Subcutaneous abdominal adipose tissue (tissue), 5 donors: Measurements from ENCODE around the gene R3HDM1.
"Not testable (repeated sequence)": the region's sequence is repeated elsewhere in the genome, so short reads cannot be mapped to it uniquely, and the experiment has no call there.

Experiments used
- H3K27ac ChIP-seq: one replicate; pipeline ENCODE4 v1.7.0; 2013; ENCODE audit warnings: low read depth, mild to moderate bottlenecking, inconsistent platforms, low read length, moderate library complexity
- H3K27me3 ChIP-seq, 5 donors: one replicate each; pipeline ENCODE4 v1.7.0; 2013; ENCODE audit warnings: low read length in 5 of 5, inconsistent platforms in 1 of 5; ENCODE audit not compliant: control insufficient read depth in 5 of 5, insufficient read depth in 4 of 5
- H3K36me3 ChIP-seq, 5 donors: one replicate each; pipeline ENCODE4 v1.7.0; 2013; ENCODE audit warnings: low read length in 5 of 5; ENCODE audit not compliant: control insufficient read depth in 5 of 5, insufficient read depth in 5 of 5
- H3K4me1 ChIP-seq, 5 donors: one replicate each; pipeline ENCODE4 v1.7.0; 2013; ENCODE audit warnings: low read length in 5 of 5, mild to moderate bottlenecking in 3 of 5, moderate library complexity in 1 of 5; ENCODE audit not compliant: control insufficient read depth in 5 of 5, insufficient read depth in 5 of 5
- H3K4me3 ChIP-seq, 5 donors: one replicate each; pipeline ENCODE4 v1.7.0; 2013; ENCODE audit warnings: low read length in 5 of 5, low read depth in 1 of 5
- H3K9ac ChIP-seq, 5 donors: one replicate each; pipeline ENCODE4 v1.7.0; 2013; ENCODE audit warnings: low read length in 5 of 5, mild to moderate bottlenecking in 4 of 5, moderate library complexity in 3 of 5
- H3K9me3 ChIP-seq, 5 donors: one replicate each; pipeline ENCODE4 v1.7.0; 2013; ENCODE audit warnings: low read length in 5 of 5; ENCODE audit not compliant: control insufficient read depth in 5 of 5
- donor health status: healthy.
- donor health status: healthy.
- donor health status: healthy.
- donor health status: healthy.
- donor health status: healthy.

R3HDM1 gene

DNA sequence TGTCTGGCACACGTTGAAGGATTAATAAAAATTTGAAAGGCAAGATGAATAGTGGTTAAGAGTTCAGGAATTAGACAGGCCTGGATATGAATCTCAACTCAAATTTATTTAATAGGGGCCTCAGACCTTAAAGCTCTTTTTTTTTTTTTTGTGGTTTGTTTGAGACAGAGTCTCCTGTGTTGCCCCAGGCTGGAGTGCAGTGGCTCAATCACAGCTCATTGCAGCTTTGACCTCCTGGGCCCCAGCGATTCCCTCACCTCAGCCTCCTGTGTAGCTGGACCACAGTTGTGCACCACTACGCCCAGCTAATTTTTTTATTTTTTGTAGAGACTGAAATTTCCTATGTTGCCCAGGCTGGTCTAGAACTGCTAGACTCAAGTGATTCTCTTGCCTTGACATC is 3.3 kb upstream of the R3HDM1 start:
- H3K9ac ChIP-seq = no peak overlapping the region
- no peak overlapping the region for H3K4me3 ChIP-seq
- H3K9me3 ChIP-seq = no peaks in the 10 kb centered on the region
- H3K4me1 ChIP-seq = peaks cover 4 to 20% (median 16%) of the 10 kb centered on the region in 5 donors
- no peaks in the 10 kb centered on the region for H3K36me3 ChIP-seq
- H3K27ac ChIP-seq = no peak overlapping the region
- no peaks in the 10 kb centered on the region for H3K27me3 ChIP-seq

DNA sequence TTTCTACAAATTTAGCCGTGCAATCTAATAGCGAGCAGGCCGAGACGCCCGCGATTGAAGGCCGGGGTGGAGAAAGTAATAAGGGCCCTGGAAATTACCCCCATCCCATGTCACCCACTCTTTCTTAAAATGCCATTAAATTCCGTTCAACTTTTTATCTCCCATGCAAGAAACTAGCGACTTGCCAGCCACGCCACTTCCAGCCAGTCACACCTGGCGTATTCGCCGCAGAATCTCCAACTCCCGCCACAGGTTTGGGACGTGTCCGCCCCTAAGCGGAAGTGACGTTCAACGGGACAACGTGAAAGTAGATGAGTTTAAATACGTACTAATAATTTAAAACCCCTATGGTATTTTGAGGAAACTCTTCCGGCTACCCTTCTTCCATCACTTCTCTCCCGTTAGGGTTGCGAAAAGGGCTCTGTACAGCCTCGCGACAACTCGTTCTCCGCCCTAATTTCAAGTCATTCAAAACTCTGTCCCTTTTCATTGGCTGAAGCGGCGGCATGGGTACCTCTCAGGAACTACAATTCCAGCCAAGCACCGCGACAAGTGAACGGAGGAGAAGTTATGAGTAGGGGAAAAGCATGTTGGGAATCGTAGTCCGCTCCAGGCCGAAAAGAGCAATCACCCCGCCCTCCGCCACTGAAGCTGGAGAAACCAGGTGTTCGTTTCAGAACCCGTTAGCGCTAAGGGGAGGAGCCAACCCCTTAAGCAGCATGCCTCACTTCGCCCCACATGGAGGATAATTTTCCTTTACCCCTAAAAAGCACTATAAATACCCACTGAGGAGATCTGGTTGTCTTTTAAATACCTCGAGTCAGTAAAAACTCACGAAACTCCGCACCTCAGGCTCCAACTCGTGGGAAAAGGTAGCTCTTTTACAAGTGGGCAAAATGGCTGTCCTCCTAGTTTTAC is 712 bp upstream of the R3HDM1 start, which contains the start of gene ZRANB3:
Gene ZRANB3 (minus strand): TSS at position 906 of the 918 bp plus-strand sequence.
- Histone ChIP-seq H3K4me1 (peaks cover 4 to 24% (median 16%) of the 10 kb centered on the region in 5 donors), H3K4me3 (peak within 1 kb of the TSS; percentile 67 to 99 (median 94)), H3K36me3 (no peaks in the 10 kb centered on the region), H3K9me3 (no peaks in the 10 kb centered on the region), H3K9ac (peak within 1 kb of the TSS; percentile 68 to 98 (median 83)), H3K27ac (peak within 1 kb of the TSS; percentile 97), H3K27me3 (no peaks in the 10 kb centered on the region)

DNA sequence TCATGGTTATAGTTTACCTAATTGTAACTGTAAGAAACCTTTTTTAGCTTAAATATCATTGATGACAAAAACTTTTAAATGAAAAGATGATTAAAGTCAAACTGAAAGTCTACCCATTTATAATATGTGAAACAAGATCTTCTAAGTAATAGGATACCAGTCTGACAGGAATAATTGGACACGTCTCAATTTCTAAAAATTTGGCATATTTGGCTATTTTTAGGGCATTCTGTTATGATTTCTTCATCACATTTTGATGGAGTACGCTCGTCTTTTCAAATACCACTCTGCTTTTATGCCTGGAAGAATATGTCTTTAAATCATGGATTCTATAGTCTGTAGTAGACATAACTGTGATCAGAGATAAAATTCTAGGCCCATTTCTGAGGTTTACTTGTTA is 1.3 kb downstream of the R3HDM1 start:
- Histone ChIP-seq H3K27ac (peak overlapping the region; percentile 41), H3K4me3 (peak overlapping the region in 1 of 5 donors; percentile 99), H3K9ac (peak overlapping the region in 3 of 5 donors; percentile 1 to 35 (median 21)), H3K27me3 (no peaks in the 10 kb centered on the region), H3K36me3 (no peaks in the 10 kb centered on the region), H3K9me3 (no peaks in the 10 kb centered on the region), H3K4me1 (peaks cover 4 to 29% (median 16%) of the 10 kb centered on the region in 5 donors)

DNA sequence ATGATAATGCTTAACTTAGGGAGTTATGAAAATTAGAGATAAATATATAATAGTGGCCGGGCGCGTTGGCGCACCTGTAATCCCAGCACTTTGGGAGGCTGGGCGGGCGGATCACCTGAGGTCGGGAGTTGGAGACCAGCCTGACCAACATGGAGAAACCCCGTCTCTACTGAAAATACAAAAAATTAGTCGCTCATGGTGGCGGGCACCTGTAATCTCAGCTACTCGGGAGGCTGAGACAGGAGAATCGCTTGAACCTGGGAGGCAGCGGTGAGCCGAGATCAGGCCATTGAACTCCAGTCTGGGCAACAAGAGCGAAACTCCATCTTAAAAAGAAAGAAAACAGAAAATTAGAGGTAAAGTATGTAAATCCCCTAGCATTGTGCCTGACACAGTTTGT is 2.3 kb downstream of the R3HDM1 start:
- H3K9ac ChIP-seq, H3K36me3 ChIP-seq, H3K27me3 ChIP-seq, H3K4me3 ChIP-seq, H3K27ac ChIP-seq, H3K9me3 ChIP-seq: not testable (repeated sequence)
- H3K4me1 ChIP-seq = peaks cover 4 to 29% (median 16%) of the 10 kb centered on the region in 5 donors

DNA sequence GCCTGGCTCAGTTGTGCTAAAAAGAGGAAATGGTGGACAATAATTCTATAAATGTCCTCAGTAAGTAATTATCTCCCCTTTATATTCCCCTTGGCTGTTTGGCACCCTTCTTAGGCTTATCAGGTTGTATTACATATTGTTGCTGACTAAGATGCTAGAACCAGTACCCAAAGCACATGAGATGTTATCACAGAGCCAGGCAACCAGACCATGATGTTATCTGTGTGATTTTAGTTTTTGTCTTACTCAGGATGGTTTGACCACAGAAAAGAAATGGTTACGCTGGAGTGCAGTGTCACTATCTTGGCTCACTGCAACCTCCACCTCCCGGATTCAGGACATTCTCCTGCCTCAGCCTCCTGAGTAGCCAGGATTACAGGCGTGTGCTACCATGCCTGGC is 15.2 kb downstream of the R3HDM1 start:
- H3K27ac ChIP-seq = no peak overlapping the region
- H3K9ac ChIP-seq = no peak overlapping the region
- no peaks in the 10 kb centered on the region for H3K9me3 ChIP-seq
- H3K4me1 ChIP-seq = no peaks in the 10 kb centered on the region
- H3K27me3 ChIP-seq = no peaks in the 10 kb centered on the region
- peaks cover 0 to 4% (median 0%) of the 10 kb centered on the region in 5 donors for H3K36me3 ChIP-seq
- H3K4me3 ChIP-seq = no peak overlapping the region

DNA sequence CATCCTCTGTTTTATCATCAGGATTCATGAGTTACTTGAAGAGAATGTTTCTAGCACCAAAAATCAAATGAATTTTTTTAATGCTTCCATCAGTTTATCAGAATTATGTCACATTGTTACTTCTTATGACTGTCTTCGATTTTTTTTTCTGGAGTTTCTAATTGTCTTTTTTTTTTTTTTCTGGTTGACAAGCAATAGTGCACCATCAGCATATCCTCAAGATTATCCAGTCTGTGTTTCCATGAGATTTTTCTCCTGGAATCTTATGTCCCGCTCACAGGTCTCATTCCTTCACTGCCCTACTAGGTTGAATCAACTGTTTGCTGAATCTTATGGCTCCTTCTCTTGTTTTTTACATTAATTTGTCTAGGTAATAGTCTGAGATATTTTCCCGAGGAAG is 16.0 kb downstream of the R3HDM1 start:
- no peaks in the 10 kb centered on the region for H3K4me1 ChIP-seq
- H3K4me3 ChIP-seq = no peak overlapping the region
- H3K27ac ChIP-seq = no peak overlapping the region
- H3K9me3 ChIP-seq = no peaks in the 10 kb centered on the region
- peaks cover 0 to 4% (median 0%) of the 10 kb centered on the region in 5 donors for H3K36me3 ChIP-seq
- no peak overlapping the region for H3K9ac ChIP-seq
- H3K27me3 ChIP-seq = no peaks in the 10 kb centered on the region

DNA sequence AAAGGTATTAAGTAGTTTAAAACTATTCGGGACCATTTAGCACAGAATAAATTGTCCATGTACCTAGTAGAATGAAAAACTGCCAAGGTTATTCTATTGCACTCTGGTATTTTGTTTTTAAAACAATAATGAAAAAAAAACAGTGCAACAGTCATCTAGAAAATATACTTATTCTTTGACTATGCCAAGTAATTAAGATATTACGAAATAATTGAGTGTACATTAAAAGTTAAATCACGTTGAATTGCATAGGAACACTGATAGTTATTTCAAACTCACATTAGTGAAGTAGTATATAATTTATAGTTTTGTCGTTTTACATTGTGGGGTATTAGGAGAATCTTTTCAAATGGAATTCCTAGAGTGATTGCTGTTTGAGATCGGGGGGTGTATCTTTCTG is 20.1 kb downstream of the R3HDM1 start:
- Histone ChIP-seq H3K27me3 (no peaks in the 10 kb centered on the region), H3K36me3 (no peaks in the 10 kb centered on the region), H3K9ac (no peak overlapping the region), H3K27ac (no peak overlapping the region), H3K4me1 (peaks cover 0 to 5% (median 0%) of the 10 kb centered on the region in 5 donors), H3K4me3 (no peak overlapping the region), H3K9me3 (no peaks in the 10 kb centered on the region)

DNA sequence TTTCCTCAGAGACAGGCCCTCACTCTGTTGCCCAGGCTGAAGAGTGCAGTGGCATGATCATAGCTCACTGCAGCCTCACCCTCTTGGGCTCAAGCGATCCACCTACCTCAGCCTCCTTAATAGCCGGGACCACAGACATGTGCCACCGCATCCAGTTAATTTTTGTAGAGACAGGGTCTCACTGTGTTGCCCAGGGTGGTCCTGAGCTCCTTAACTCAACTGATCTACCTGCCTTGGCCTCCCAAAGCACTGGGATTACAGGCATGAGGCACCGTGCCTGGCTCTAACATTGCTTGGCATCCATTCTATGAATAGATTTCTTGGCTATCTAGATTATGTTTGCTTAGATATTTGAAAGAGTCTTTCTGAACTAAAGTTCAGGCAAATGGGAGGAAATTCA is 21.6 kb downstream of the R3HDM1 start:
- Histone ChIP-seq H3K27me3 (no peaks in the 10 kb centered on the region), H3K4me1 (peaks cover 0 to 5% (median 4%) of the 10 kb centered on the region in 5 donors), H3K9ac (no peak overlapping the region)

DNA sequence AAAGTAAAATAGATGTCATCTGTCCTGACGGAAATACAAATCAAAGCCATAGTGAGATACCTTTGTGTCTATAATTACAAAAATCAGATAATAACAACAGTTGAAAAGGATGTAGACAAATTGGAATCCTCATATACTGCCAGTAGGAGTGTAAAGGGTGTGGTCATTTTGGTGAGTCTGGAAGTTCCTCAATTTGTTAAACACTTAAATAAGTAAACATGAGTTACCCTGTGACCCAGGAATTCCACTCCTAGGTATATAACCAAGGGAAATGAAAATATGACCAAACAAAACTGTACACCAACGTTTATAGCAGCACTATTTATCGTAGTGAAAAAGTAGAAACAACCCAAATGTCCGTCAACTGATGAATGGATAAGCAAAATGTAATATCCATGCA is 24.0 kb downstream of the R3HDM1 start:
- Histone ChIP-seq H3K27ac (no peak overlapping the region), H3K4me1 (peaks cover 0 to 5% (median 4%) of the 10 kb centered on the region in 5 donors), H3K9me3 (no peaks in the 10 kb centered on the region), H3K27me3 (no peaks in the 10 kb centered on the region), H3K4me3 (no peak overlapping the region), H3K9ac (no peak overlapping the region), H3K36me3 (no peaks in the 10 kb centered on the region)

More for the DNA sequence above, 21.6 kb downstream of the R3HDM1 start:
- Histone ChIP-seq H3K4me3 (no peak overlapping the region), H3K9me3 (no peaks in the 10 kb centered on the region), H3K27ac (no peak overlapping the region), H3K36me3 (no peaks in the 10 kb centered on the region)

DNA sequence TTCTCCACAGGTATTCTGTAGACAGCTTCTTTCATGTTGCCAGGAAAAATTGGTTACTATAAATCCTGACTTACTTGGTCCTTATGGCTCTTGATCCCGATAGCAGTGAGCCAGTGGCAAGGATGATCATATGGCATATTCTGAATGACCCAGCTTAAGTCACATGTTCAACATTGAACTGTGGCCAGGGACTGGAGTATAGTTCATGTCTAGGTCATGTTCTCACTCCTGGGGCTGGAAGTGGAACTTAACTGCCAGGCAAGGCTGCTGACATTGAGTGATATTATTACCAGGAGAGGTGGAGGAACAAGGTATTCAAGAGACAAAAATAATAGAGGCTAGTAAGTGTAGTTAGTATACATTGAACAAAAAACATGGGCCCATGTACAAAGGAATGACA is 26.2 kb downstream of the R3HDM1 start:
- Histone ChIP-seq H3K9ac (no peak overlapping the region), H3K9me3 (no peaks in the 10 kb centered on the region), H3K4me3 (no peak overlapping the region), H3K27ac (no peak overlapping the region), H3K27me3 (no peaks in the 10 kb centered on the region), H3K4me1 (peaks cover 0 to 5% (median 4%) of the 10 kb centered on the region in 5 donors), H3K36me3 (no peaks in the 10 kb centered on the region)
